ENCODE data around the gene GRIK4. TPM values are rescaled to one million over a fixed set of nuclear protein-coding genes. Genes with fewer than 3 reads are reported as not detected.

Gene GRIK4
- total and polyA plus RNA-seq, 2 donors (not counting 1 experiment from before 2014, with no cell fraction given) = 0.12 to 0.27 TPM

DNA sequence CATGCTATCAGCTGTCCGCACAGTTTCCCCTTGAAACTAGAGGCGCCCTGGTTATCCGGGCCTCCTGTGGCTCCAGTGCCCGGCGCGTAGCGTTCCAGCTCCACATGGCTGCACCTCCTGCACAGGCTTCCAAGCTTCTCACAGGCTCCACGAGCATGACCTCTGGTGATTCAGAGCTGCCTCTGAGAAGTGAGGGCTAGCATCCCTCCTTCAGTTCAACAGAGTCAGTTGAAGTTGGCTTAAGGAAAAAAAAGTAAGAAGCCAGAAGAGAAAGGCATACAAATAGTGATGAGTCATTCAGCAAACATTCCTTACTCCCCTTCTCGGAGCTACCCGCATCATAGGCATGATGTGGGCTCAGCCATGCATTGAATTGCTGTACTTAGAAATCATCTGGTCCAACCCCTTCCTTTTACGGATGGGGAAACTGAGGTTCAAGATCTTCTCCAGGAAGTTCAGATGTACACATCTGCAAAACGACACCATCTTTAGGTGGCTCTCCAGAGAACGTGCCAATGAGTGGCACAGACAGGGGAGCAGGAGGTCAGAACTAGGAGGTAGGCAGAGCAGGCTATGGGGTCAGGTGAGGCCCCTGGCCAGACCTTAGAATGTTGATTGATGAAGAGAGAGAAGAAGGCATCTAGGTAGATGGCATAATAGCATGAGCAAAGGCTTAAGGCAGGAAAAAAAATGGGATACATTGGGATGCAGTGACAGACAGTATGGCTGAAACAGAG is 296.0 kb downstream of the GRIK4 start:
- no peaks in the 10 kb centered on the region for H3K4me1 Mint-ChIP-seq
- Histone ChIP-seq H3K27me3 (replicated peaks in 1 of 4; ENCODE audit: control extremely low read depth in 1 of 4, control insufficient read depth in 3 of 4, insufficient read depth in 4 of 4, low read length in 3 of 4) (peaks cover 0 to 19% (median 0%) of the 10 kb centered on the region in 4 experiments), H3K4me1 (ENCODE audit: control insufficient read depth in 2 of 2, insufficient read depth in 2 of 2, low read length in 2 of 2) (no peaks in the 10 kb centered on the region), H3K4me3 (ENCODE audit: control extremely low read depth in 1 of 5, extremely low read depth in 1 of 5, insufficient read depth in 1 of 5, low read depth in 2 of 5, low read length in 4 of 5) (no peak overlapping the region), H3K79me2 (ENCODE audit: control insufficient read depth, insufficient read depth, low read length) (no peaks in the 10 kb centered on the region), H3K9me3 (ENCODE audit: control extremely low read depth in 1 of 3, control insufficient read depth in 2 of 3, insufficient read depth in 1 of 3, low read length in 2 of 3) (peaks cover 0 to 2% (median 0%) of the 10 kb centered on the region in 3 donors), H3K4me2 (replicated peaks; ENCODE audit: low read depth, low read length, poor library complexity, severe bottlenecking) (no peak overlapping the region), H3K27ac (ENCODE audit: low read length in 2 of 2) (no peak overlapping the region), H2AFZ (ENCODE audit: insufficient read depth, low read depth, low read length, poor library complexity, severe bottlenecking) (no peak overlapping the region), H4K20me1 (ENCODE audit: control insufficient read depth, insufficient read depth, low read length, poor library complexity, severe bottlenecking) (no peaks in the 10 kb centered on the region), H3K9ac (ENCODE audit: low read length) (no peak overlapping the region), H3K36me3 (replicated peaks in 1 of 2; ENCODE audit: control extremely low read depth in 1 of 2, control insufficient read depth in 1 of 2, extremely low read depth in 1 of 2, insufficient read depth in 2 of 2, low read length in 1 of 2) (no peaks in the 10 kb centered on the region)
- H3K27ac Mint-ChIP-seq = no peak overlapping the region
- DNase-seq = no peak
- ChIA-PET CTCF (no interaction called here), POLR2A (no interaction called here)
- TF ChIP-seq, protein P1, sequence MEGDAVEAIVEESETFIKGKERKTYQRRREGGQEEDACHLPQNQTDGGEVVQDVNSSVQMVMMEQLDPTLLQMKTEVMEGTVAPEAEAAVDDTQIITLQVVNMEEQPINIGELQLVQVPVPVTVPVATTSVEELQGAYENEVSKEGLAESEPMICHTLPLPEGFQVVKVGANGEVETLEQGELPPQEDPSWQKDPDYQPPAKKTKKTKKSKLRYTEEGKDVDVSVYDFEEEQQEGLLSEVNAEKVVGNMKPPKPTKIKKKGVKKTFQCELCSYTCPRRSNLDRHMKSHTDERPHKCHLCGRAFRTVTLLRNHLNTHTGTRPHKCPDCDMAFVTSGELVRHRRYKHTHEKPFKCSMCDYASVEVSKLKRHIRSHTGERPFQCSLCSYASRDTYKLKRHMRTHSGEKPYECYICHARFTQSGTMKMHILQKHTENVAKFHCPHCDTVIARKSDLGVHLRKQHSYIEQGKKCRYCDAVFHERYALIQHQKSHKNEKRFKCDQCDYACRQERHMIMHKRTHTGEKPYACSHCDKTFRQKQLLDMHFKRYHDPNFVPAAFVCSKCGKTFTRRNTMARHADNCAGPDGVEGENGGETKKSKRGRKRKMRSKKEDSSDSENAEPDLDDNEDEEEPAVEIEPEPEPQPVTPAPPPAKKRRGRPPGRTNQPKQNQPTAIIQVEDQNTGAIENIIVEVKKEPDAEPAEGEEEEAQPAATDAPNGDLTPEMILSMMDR (IDR thresholded peaks at IDR 0.05) = no peak
- no peak for TF ChIP-seq EZH2 (IDR thresholded peaks at IDR 0.05; ENCODE audit: borderline replicate concordance, insufficient read depth, low read depth, low read length, poor library complexity, severe bottlenecking)
- no peak overlapping the region for H3K4me3 Mint-ChIP-seq
- intact Hi-C loops (cut with micrococcal nuclease) = no loop called here
- H3K27me3 Mint-ChIP-seq = peaks cover 20% of the 10 kb centered on the region
- 83% methylated on average over 13 of the region's 13 CpGs for WGBS (ENCODE audit: insufficient coverage)
- H3K9me3 Mint-ChIP-seq (ENCODE audit: insufficient read depth) = no peaks in the 10 kb centered on the region
- ATAC-seq (ENCODE audit: low read depth) = no peak

DNA sequence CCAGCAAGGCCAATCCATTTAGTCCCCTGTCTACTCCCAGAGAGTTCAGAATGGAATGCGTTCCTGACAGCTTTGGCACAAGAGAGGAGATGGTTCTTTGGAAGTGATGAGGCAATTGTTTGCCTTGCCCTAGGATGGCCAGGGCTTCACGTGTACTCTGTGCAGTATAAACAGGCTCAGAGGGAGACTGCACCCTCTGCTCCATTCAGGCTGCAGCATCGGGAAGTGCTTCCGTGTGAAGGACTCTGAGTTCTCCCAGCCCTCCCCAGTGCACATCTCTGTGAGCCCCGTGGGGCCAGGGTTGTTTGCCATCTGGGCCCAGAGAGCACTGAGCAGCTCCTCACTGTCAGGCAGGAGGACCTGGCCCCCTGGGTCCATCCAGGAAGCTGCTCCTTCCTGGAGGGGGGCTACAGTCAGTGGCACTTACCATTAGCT is 297.1 kb downstream of the GRIK4 start:
- peaks cover 0 to 16% (median 0%) of the 10 kb centered on the region in 4 experiments for H3K27me3 ChIP-seq (replicated peaks in 1 of 4; ENCODE audit: control extremely low read depth in 1 of 4, control insufficient read depth in 3 of 4, insufficient read depth in 4 of 4, low read length in 3 of 4)
- DNase-seq (no peak), ATAC-seq (ENCODE audit: low read depth) (no peak)

More for the DNA sequence above, 297.1 kb downstream of the GRIK4 start:
- ChIA-PET CTCF (no interaction called here), POLR2A (no interaction called here)
- WGBS (ENCODE audit: insufficient coverage) = 20% methylated on average over 4 of the region's 5 CpGs
- no peaks in the 10 kb centered on the region for H3K79me2 ChIP-seq (ENCODE audit: control insufficient read depth, insufficient read depth, low read length)
- Mint-ChIP-seq H3K4me3 (no peak overlapping the region), H3K9me3 (ENCODE audit: insufficient read depth) (no peaks in the 10 kb centered on the region), H3K27me3 (peaks cover 20% of the 10 kb centered on the region), H3K4me1 (no peaks in the 10 kb centered on the region), H3K27ac (no peak overlapping the region)
- intact Hi-C loops (cut with micrococcal nuclease) = no loop called here
- no peak overlapping the region for H3K9ac ChIP-seq (ENCODE audit: low read length)
- H3K36me3 ChIP-seq (replicated peaks in 1 of 2; ENCODE audit: control extremely low read depth in 1 of 2, control insufficient read depth in 1 of 2, extremely low read depth in 1 of 2, insufficient read depth in 2 of 2, low read length in 1 of 2) = no peaks in the 10 kb centered on the region
- H3K27ac ChIP-seq (ENCODE audit: low read length in 2 of 2) = no peak overlapping the region
- TF ChIP-seq, protein P1 (IDR thresholded peaks at IDR 0.05) = no peak
- no peak for TF ChIP-seq EZH2 (IDR thresholded peaks at IDR 0.05; ENCODE audit: borderline replicate concordance, insufficient read depth, low read depth, low read length, poor library complexity, severe bottlenecking)
- H3K4me1 ChIP-seq (ENCODE audit: control insufficient read depth in 2 of 2, insufficient read depth in 2 of 2, low read length in 2 of 2) = no peaks in the 10 kb centered on the region
- H2AFZ ChIP-seq (ENCODE audit: insufficient read depth, low read depth, low read length, poor library complexity, severe bottlenecking) = no peak overlapping the region
- H4K20me1 ChIP-seq (ENCODE audit: control insufficient read depth, insufficient read depth, low read length, poor library complexity, severe bottlenecking) = no peaks in the 10 kb centered on the region
- no peaks in the 10 kb centered on the region for H3K9me3 ChIP-seq (ENCODE audit: control extremely low read depth in 1 of 3, control insufficient read depth in 2 of 3, insufficient read depth in 1 of 3, low read length in 2 of 3)
- H3K4me2 ChIP-seq (replicated peaks; ENCODE audit: low read depth, low read length, poor library complexity, severe bottlenecking) = no peak overlapping the region
- no peak overlapping the region for H3K4me3 ChIP-seq (ENCODE audit: control extremely low read depth in 1 of 5, extremely low read depth in 1 of 5, insufficient read depth in 1 of 5, low read depth in 2 of 5, low read length in 4 of 5)
